ENCODE results near the gene CHMP4A.

DNA sequence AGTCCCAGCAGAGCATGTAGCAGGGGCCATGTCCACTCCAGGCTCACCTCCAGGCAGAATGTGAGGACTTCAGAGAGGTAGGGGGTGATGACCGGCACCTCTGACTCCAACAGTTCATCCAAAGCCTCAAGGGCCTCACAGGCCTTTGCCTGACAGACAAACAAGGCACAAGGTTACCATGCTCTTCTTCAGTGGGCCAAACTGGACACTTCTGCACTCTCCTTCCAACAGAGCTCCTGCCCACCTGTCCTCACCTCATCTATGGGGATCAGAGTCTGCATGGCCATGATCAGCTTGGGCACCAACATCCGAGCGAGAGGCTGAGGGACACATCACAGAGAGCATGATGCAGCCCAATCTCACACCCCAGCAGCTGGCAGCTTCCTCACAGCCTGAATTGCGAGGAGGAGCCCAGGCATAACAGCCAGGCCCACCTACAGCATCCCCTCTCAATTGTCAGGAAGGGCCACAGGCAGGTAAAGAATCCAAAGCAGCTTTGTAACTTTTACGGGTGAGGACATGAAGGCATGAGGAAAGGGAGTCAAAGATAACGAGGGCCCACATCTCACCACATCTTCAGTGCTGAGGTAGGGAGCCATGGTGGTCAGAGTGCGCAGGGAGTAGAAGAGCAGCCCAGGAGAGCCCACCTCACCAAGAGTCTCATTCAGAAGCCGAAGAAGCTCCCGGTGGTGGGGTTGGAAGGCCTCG lies 26.3 kb downstream of the CHMP4A start:
- TF ChIP-seq POLR2AphosphoS5 (IDR thresholded peaks at IDR 0.05) (no peak), POLR2A (IDR thresholded peaks at IDR 0.05; ENCODE audit: low read depth) (no peak), EP300 (IDR thresholded peaks at IDR 0.05) (no peak)
- TF ChIP-seq, protein P1, sequence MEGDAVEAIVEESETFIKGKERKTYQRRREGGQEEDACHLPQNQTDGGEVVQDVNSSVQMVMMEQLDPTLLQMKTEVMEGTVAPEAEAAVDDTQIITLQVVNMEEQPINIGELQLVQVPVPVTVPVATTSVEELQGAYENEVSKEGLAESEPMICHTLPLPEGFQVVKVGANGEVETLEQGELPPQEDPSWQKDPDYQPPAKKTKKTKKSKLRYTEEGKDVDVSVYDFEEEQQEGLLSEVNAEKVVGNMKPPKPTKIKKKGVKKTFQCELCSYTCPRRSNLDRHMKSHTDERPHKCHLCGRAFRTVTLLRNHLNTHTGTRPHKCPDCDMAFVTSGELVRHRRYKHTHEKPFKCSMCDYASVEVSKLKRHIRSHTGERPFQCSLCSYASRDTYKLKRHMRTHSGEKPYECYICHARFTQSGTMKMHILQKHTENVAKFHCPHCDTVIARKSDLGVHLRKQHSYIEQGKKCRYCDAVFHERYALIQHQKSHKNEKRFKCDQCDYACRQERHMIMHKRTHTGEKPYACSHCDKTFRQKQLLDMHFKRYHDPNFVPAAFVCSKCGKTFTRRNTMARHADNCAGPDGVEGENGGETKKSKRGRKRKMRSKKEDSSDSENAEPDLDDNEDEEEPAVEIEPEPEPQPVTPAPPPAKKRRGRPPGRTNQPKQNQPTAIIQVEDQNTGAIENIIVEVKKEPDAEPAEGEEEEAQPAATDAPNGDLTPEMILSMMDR (IDR thresholded peaks at IDR 0.05) = no peak
